ENCODE measurements around the gene ACOT12.

Gene ACOT12

DNA sequence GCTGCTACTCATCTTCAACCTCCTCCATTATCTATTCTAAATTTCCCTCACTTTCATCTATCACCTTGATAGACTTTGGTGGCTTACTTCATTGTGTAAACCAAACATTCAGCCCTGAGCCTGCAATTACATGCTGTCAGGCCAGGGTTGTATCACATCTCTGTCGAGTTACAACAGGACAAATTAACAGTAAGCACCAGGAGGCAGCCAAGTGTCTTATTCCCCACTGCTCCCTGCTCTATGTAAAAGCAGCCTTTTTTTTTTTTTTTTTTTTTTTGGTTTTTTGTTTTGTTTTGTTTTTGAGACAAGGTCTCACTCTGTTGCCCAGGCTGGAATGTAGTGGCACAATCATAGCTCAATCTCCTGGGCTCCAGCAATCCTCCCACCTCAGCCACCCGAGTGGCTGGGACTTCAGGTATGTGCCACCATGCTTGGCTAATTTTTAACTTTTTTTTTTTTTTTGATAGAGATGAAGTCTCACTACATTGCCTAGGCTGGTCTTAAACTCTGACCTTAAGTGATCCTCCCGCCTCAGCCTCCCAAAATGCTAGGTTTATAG lies 107.8 kb downstream of the ACOT12 start:
- no peak for DNase-seq

DNA sequence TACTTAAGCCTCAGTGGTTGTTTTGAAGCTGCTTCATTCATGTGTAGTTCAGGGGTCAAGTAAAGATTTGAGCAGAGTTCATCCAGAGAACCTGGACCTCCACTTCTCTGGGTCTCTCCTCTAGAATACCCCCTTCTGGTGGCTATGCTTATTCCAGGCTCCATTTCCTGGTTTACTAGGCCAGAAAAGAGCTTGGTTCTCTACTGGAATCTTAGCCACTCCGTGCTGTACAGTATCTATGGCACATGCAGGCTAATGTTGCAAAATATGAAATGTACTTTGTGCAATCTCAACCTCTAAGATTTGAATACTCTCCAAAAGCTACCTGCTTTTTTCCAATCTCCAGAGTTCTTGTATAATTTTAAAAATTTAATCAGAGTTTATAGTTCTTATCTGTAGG lies 110.0 kb downstream of the ACOT12 start:
- no peak for DNase-seq
